DMS 273 treated with DMSO at 0.1 percent for 48 hours (cell line): ENCODE data around the gene OR10A6.

Experiments
- DNase-seq: peaks from one replicate; lab custom pipeline; 2025; lab: John Stamatoyannopoulos, UW

OR10A6 gene

DNA sequence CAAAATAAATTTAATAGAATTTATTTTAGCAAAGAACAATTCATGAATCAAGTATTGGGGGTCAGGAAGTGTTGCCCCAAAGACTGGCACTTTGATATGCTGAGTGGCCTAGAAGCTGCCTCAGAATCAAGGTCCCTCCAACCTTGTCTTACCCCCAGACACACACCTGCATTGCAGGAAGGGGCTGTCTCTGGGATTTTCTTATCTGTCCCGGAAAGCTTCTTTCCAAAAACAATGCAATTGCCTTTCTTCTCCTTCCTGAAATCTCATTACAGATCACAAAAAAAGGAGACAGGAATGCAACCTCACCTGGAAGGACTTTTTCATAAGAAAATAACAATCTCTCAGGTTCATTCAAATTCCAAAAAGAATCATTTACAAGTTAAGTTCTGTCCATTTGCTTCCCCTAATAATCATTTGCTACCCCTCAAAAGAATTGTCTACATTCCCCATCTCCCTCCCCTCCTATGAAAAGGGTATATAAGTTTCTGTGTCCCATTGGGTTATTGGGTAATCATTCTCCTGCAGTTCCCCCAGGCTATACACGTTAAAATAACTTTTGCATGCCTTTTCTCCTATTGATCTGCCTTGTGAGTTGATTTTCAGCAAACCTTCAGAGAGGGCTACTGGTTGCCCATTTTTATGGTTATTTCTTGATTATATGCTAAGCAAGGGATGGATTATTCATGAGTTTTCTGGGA is 21.3 kb downstream of the OR10A6 start:
- DNase-seq = no peak

DNA sequence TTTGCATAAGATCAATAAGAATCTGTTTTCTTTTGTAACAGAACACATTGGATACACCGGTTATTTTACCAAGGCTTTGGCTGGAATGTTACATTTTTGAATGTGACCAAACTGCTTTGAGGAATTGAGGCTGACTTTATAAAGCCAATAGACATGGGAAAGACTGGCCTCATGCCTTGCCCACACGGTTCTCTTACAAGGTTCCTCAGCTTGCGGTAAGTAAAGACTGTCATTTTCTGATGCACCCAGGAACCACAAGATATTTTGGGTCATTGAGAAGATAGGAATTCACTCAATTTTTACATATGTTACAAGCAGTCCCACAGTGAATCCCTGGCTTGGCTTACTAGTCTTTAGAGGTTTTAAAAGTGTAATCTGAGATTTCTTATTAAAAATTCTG is 23.9 kb downstream of the OR10A6 start:
- DNase-seq = no peak

DNA sequence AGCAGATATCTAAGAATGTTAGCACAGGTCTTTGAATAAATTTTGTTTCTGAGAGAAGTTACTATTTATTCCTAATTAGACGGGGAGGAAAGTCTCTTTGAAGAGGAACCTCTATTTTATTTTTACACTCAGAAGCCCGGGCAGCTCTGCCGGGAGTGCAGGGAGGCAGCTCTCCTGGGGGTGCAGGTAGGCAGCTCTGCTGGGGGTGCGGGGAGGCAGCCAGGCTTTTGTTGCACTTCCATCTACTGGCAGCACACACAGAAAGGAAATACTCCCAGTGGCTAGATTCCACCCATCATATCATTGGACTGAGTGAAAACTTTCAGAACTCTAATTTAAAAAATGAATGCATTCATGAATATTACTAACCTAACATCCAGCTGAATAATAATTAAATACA is 24.6 kb downstream of the OR10A6 start:
- no peak for DNase-seq

DNA sequence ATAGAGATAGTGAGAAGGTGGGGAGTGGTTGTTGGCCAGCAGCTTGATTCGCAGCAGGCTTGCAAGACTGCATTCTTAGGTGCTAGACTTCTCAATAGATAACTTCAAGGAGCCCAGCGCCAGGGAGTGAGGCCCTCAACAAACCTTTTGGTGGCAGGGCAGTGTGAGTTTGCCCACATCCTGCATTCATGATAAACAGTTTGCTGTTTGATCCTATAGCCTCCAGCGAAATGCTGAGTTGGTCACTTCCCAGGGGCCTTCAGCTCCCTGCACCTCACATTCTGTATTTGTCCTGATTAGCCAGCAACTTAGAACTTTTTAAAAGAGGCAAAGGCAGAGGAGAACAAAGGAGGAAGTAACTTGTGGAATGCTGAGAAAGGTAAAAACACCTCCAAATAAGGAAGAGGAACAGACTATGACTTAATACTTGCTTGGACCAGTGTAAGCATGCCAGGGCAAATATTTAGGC is 25.1 kb downstream of the OR10A6 start:
- no peak for DNase-seq

DNA sequence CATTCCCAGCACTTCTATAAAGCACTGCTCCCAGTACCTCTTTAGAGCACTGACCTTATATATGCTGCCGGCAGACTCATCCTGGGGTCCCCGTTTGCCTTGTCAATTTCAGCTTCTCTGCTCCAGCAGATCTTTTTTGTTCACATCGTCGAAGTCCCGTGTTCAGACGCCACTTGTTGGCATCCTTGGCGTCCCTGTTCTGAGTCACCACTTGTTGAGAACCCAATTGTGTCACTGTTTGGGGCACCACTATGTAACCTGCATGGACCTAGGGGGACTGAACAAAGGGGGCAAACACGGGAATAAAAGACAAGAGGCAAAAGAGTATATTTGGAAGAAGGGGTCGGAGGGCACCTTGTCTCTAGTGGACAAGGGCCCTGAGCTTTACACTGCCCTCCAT is 25.5 kb downstream of the OR10A6 start:
- no peak for DNase-seq

DNA sequence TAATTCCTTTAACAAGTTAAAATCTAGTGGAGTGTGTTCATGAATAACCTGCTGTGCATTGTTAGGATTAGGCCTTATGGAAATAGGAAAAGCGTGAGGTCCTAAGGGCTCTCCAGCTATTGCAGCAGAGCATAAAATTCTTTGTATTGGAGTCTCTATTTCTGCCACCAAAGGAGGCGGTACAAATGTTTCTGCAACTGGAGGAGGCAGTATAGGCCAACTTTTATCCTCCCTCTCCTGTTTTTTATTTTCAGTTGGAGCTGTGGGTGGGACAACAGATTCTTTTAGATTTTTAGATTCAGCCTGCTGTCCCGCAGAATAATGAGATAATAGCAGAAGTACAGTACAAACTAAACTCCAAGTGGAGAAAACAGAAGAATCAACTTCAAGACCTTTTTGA is 26.2 kb downstream of the OR10A6 start:
- no peak for DNase-seq

DNA sequence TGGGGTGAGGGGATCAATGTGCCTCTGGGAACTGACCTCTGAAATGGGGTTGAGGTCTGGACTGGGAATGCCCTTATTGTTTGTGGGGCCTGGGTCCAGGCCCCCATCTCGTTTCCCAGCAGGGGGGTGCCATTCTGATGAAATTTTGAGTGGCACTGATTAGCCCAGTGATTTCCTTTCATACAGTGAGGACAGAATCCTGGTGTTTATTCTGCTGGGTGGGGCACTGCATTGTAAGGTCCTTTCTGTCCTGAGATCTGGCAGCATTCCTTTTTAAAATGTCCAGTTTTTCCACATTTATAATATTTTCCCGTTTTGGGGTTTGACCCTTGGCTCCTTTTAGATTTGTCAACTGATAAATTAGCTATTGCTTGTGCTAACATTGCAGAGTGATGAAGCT is 27.1 kb downstream of the OR10A6 start:
- DNase-seq = no peak

DNA sequence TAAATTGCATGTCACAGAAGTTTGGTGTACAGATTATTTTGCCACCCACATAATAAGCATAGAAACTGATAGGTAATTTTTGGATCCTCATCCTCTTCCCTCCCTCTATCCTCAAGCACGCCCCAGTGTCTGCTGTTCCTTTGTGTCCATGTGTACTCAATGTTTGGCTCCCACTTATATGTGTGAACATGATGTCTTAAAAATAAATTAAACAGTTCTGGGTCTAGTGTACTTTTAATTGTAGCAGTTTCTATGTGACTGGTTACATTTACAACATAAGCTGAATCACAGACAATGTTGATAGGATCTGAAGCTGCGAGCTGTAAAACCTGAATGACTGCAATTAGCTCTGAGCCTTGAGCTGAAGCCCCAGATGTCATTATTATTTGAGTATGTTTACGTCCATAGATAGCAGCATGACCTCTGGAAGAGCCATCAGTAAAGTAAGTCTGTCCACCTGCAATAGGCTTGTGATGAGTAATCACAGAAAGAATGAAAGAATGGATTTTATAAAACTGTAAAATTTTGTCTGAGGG is 29.7 kb downstream of the OR10A6 start:
- DNase-seq = no peak

DNA sequence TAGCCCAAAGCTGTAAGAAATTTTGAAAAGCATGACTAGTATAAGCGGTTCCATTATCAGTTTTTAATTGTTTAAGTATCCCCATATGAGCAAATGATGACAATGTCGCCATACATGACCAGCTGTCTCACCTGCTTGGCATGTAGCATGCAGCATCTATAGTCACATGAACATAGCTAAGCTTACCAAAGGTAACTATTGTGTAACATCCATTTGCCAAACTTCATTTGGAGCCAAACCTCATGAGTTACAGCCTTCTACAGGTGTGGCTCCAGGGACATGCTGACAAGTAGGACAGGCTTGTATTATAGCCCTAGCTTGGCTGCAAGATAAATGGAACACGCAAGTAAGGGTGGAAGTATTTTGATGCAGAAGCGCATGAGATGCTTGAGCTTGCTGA is 30.4 kb downstream of the OR10A6 start:
- DNase-seq = no peak

DNA sequence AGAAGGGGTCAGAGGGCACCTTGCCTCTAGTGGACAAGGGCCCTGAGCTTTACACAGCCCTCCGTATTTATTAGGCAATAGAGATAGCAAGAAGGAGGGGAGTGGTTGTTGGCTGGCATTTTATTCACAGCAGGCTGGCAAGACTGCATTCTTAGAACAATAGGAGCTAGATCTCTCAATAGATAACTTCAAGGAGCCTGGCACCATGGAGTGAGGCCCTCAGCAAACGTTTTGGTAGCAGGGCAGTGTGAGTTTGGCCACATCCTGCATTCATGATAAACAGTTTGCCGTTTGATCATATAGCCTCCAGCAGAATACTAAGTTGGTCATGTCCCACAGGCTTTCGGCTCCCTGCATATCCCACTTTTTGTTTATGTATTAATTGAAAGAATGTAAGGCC is 31.6 kb downstream of the OR10A6 start:
- DNase-seq = no peak

DNA sequence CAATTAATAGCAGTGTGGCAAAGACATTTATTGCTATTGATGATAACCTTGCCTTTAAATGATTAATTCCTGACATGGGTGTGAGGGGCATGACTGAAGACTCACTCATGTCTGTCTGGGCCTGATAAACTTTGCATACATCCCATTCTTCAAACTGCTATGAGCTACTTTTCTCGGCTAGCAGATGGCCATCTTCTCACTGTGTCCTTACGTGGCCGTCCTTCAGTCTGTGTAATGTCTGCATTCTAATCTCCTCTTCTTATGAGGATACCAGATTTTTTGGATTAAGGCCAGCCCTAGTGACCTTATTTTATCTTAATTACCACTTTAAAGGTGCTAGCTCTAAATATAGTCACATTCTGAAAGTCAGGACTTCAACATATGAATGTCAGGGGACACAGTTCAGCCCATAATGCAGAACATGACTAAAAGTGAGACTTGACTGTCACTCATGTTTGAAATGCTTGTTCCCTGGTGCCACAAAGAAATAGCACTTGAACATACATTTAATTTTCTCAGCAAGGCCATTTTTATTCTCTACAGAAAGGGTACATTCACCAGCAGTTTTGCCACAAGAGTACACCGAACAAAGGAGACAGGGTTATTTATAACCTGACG is 32.3 kb downstream of the OR10A6 start:
- DNase-seq = no peak

DNA sequence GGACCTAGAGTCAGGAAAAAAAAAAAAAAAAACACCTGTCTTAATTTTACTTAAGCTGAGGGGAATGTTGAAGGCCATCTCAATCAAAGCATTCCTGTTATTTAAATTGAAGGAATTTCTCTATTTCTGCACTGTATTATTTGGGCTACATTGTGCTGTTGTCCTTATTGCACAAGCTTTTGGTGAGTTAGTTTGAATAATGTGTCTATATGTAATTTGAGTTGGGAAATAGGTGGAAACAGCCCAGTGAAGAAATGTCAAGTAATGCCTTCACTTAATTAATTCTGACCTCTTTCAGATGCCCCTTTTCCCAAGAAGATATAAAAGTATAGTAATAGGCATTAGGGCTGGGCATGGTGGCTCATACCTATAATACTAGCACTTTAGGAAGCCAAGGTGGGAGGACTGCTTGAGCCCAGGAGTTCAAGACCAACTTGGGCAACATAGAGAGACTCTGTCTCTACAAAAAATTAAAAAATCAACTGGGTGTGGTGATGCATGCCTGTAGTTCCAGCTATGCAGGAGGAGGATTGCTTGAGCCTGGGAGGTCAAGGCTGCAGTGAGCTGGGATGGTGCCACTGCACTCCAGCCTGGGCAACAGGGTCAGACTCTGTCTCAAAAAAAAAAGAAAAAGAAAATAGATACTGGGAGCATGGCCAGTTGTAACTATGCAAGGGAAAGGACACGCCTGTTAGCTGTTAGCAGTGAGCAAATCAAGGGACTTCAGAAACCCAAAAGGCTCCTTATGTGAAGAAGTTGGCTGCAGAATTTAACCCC is 34.9 kb downstream of the OR10A6 start:
- no peak for DNase-seq

DNA sequence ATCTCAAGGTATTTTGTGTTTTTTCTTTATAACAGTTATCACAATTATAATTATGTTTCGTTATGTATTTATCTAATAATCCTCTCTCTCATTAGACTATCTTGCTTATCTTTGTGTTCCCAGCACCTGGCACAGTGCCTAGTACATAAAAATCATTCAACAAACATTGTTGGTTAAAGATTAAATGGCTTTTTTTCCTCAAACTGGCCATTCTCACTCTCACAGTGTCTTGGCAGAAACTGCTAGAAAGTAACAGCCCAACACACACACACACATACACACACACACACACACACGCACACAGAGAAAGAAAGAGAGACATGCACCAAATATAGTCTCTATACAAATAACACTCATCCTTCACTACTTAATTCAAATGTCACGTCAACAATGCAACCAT is 36.8 kb downstream of the OR10A6 start:
- DNase-seq = no peak

DNA sequence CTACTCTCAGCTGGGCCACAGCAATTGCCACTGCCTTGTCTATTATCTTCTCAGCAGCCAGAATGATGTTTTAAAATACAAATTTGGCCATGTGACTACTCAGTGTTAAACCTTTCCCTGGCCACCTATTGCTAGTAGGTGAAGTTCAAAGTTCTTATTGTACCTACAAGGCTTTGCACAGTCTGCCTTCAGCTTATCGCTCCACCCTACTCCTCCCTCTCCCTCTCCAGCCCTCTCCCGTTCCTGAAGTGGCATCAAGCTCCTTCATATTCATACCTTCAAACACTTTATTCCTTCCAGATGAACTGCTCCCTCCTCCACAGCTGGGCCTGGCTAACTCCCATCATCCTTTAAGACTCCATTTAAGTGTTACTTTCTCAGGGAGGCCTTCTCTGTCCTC is 37.3 kb downstream of the OR10A6 start:
- no peak for DNase-seq

DNA sequence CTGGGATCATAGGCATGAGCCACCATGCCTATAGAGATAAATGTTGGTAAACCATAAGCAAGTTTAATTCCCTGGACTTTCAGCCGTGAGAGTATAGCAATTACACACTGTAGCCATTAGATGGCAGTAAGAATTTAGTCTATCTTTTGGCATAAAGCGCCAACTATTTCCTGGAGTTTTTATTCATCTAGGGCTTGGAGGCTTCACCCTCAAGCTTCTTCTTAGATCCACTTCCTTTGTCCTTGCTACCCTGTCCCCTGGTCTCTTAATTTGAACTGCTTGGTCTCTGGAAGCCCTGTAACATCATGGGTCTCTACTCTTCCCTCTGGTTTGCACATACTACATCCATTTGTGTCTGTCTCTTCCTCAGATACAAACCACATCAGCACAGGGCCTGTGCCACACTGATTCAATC is 38.2 kb downstream of the OR10A6 start:
- no peak for DNase-seq

DNA sequence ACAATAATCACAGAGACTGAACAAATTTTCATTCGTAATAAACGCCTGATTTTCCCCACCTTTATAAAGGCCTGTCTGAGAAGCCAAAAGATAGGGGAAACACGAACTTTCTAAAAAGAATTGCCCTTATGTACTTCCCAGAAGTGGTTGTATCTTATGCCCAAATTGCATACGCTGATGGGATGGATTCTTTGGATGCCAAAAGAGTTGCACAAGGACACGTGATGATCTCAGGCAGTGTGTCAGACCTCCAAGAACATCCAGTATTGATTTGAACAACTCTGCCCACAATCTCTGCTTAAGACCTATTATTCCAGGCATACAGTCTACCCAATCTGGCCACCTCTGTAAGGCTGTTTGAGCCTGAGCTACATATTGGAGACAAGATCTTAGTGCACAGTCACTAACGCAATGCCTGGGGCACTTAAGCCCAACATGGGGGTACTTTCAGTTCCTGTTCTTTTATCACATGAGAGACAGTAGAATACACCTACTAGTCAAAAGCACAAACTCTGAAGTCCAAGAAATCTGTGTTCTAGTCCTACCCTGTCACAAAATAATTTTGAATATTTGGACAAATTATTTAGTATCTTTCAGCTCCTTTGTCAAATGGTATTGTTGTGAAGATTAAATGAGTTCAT is 38.9 kb downstream of the OR10A6 start:
- DNase-seq = no peak

DNA sequence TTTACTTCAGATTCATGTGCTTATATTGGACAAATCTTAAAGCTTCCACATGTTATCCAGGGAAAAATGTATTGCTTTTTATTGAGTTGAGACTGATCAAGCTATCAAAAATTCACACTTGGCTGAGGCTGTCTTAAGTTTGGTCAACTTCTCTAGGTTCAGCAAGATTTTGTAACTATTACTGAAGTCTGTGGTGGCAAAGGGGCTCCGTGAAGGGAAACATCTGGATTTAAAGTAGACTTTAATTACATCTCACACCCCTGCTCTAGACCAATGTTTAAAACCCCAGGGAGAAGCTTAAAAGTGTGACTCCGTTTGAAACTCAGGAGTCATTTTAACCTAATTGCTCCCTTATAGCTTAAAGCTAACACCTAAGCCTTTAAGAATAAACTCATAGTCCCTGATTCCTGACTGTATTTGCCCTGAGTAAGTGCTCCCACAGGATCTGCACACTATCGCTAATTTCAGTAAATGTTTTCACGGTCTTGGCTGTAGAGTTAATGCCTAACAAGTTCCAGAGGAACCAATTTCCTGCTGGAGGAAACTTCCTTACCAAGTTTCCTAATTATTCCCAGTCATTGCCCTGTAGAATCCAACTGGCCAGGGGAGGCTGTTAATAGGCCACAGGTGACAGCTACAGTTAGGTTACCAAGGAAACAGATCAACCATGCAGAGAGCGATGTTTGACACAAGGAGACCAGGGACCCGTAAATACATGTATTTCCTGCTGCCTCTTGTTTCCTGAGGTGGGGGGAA is 40.5 kb downstream of the OR10A6 start:
- no peak for DNase-seq

DNA sequence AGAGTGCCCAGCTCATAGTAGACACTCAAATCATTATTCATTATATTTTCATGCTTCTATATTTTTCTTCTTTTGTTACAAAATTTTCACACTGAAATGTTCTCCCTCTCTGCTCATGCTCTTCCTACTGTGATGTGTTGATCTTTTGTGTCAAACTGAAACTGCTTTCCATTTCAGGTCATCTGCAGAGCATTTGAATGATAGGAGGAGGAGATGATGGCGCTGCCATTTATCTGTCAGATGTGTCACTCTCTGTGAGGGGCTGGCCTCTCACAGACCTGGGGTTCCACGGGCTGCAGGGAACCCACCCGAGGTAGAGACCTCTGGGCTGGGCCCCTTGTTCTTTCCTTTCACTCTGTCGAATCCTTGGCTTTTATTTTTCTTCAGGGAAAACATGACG is 41.1 kb downstream of the OR10A6 start:
- DNase-seq = no peak

DNA sequence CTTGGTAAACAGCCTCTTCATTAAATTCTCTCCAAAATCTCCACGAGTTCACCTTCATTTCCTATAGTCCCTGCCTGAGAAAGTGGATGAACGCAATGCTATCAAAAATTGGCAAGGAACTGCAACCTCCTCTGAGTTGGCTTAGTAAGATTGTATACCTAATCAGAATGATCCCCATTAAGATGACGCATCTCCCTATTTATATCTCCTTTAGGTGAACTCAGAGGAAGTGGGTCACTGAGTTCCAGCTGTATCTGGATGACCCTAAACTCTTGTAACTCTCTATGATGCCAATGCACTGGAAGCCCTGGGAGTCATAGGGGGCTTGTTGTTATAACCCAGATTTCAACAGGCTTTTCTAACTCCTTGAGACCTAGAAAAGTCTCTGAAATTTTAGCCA is 48.2 kb downstream of the OR10A6 start:
- no peak for DNase-seq
